Adrenal gland (tissue), 5 donors: ENCODE measurements around the gene AMZ1.

Experiments
- CTCF ChIP-seq, 6 experiments: fragments of 450-650 bp in 4 of 6; fragments of 200-600 bp in 2 of 6; sonication (generic) in 1 of 6; IDR thresholded peaks; 1 replicate in 5 of 6; 2 replicates in 1 of 6; pipeline versions ENCODE4 v1.5.1 to v1.8.0; 2016 to 2021; ENCODE audit warnings: antibody characterized with exemption in 6 of 6, mild to moderate bottlenecking in 2 of 6, moderate library complexity in 1 of 6
- POLR2A ChIP-seq, 2 donors: fragments of 450-650 bp; IDR thresholded peaks; one replicate each; pipeline ENCODE4 v1.6.1; 2017; ENCODE audit warnings: antibody characterized with exemption in 2 of 2, mild to moderate bottlenecking in 2 of 2, moderate library complexity in 1 of 2
- donor health status: DM: no; HTN: no; CAD: no.

GRCh38 chr7:2716906-2717292, 28.9 kb downstream of the AMZ1 start:
- TF ChIP-seq CTCF (IDR thresholded peaks at IDR 0.05), result no peak
- TF ChIP-seq POLR2A (IDR thresholded peaks at IDR 0.05), result no peak
